Keratinocyte (primary cell): ENCODE measurements around the gene INSRR. TPM values are rescaled to one million over a fixed set of nuclear protein-coding genes. Genes with fewer than 3 reads are reported as not detected.

Experiments
- DNase-seq: peaks from one replicate; pipeline ENCODE4 v3.0.0-alpha.2; 2011; ENCODE audit warnings: low read depth, missing footprints, low spot score
- FAIRE-seq: peaks from 2 replicates; lab custom pipeline; 2011; peaks lifted over from hg19 to GRCh38; lab: Jason Lieb, UNC
- H2AFZ ChIP-seq: 2 replicates; pipeline ENCODE4 v1.6.0; 2012; ENCODE audit warnings: low read length, control low read depth, inconsistent platforms; ENCODE audit not compliant: control insufficient read depth
- H3K27ac ChIP-seq: 2 replicates; pipeline ENCODE4 v1.5.1; 2011; ENCODE audit warnings: low read length; ENCODE audit not compliant: control insufficient read depth, insufficient read depth
- H3K27me3 ChIP-seq: 3 replicates; pipeline ENCODE4 v1.6.0; 2011; ENCODE audit warnings: low read length; ENCODE audit not compliant: control insufficient read depth, insufficient read depth; ENCODE audit errors: extremely low read depth
- H3K36me3 ChIP-seq, 2 experiments: 2 replicates in 1 of 2; 3 replicates in 1 of 2; pipeline ENCODE4 v1.5.1; 2011; ENCODE audit warnings: low read length in 2 of 2, mild to moderate bottlenecking in 1 of 2; ENCODE audit not compliant: control insufficient read depth in 2 of 2, insufficient read depth in 2 of 2; ENCODE audit errors: extremely low read depth in 1 of 2
- H3K4me1 ChIP-seq: 3 replicates; pipeline ENCODE4 v1.5.1; 2011; ENCODE audit warnings: low read length; ENCODE audit not compliant: control insufficient read depth, insufficient read depth; ENCODE audit errors: extremely low read depth
- H3K4me2 ChIP-seq: 3 replicates; pipeline ENCODE4 v1.6.0; 2011; ENCODE audit warnings: low read depth, low read length; ENCODE audit not compliant: control insufficient read depth, insufficient read depth; ENCODE audit errors: extremely low read depth
- H3K4me3 ChIP-seq, 3 experiments: fragments of 200-600 bp in 1 of 3; sonication (generic) in 1 of 3; 2 replicates in 2 of 3; 3 replicates in 1 of 3; pipeline ENCODE4 v1.5.1; 2011 to 2016; ENCODE audit warnings: low read length in 3 of 3, mild to moderate bottlenecking in 3 of 3, control low read depth in 2 of 3, inconsistent platforms in 1 of 3, low read depth in 1 of 3, mixed read lengths in 1 of 3, mixed run types in 1 of 3, moderate library complexity in 1 of 3; ENCODE audit not compliant: control insufficient read depth in 2 of 3, insufficient read depth in 2 of 3; ENCODE audit errors: extremely low read depth in 1 of 3
- H3K79me2 ChIP-seq: 2 replicates; pipeline ENCODE4 v1.6.0; 2012; ENCODE audit warnings: low read length; ENCODE audit not compliant: control insufficient read depth, insufficient read depth
- H3K9ac ChIP-seq: 3 replicates; pipeline ENCODE4 v1.6.0; 2011; ENCODE audit warnings: low read length; ENCODE audit not compliant: control insufficient read depth, insufficient read depth; ENCODE audit errors: extremely low read depth
- H3K9me1 ChIP-seq: 3 replicates; pipeline ENCODE4 v1.6.0; 2011; ENCODE audit warnings: low read length; ENCODE audit not compliant: control insufficient read depth, insufficient read depth; ENCODE audit errors: extremely low read depth
- H3K9me3 ChIP-seq: 2 replicates; pipeline ENCODE4 v1.5.1; 2012; ENCODE audit warnings: low read depth, low read length; ENCODE audit not compliant: control insufficient read depth
- H4K20me1 ChIP-seq: 3 replicates; pipeline ENCODE4 v1.6.0; 2011; ENCODE audit warnings: low read length; ENCODE audit not compliant: control insufficient read depth, insufficient read depth; ENCODE audit errors: extremely low read depth
- EZH2 ChIP-seq: IDR thresholded peaks from one replicate; pipeline ENCODE4 v1.6.1; 2012; ENCODE audit warnings: inconsistent platforms, mild to moderate bottlenecking, low read length, moderate library complexity
- dilution Hi-C: fragments of 300-500 bp; cut with MboI; formaldehyde crosslinking; loops from one replicate; pipeline ENCODE4 v1.7.0; 2020; ENCODE audit warnings: low sequenced_read_pairs; ENCODE audit not compliant: extremely low pct_ligation_motif_present
- polyA plus RNA-seq, 5 experiments: library from polyadenylated mRNA; depleted of rRNA in 3 of 5; stranded (reverse) in 3 of 5; stranded (forward) in 1 of 5; unstranded in 1 of 5; fragments of >200 nt; gene quantifications; 1 replicate in 1 of 5; 2 replicates in 3 of 5; 3 replicates in 1 of 5; pipeline versions ENCODE4 v1.2.1 to v1.2.3, GENCODE V29; 2011 to 2012; ENCODE audit warnings: missing spikeins in 2 of 5, low read depth in 1 of 5, low replicate concordance in 1 of 5
- TF ChIP-seq, protein P1 (sequence below), 3 experiments: IDR thresholded peaks in 1 of 3; conservative IDR thresholded peaks in 1 of 3; optimal IDR thresholded peaks in 1 of 3; 2 replicates in 2 of 3; 3 replicates in 1 of 3; pipeline versions ENCODE3 to v1.5.1; 2011; ENCODE audit warnings: low read length in 3 of 3, mild to moderate bottlenecking in 3 of 3, moderate library complexity in 2 of 3, control low read depth in 1 of 3, inconsistent platforms in 1 of 3; ENCODE audit not compliant: insufficient read depth in 2 of 3; ENCODE audit errors: extremely low read depth in 1 of 3

The INSRR gene
- polyA plus RNA-seq, 1 donor (not counting 4 experiments of a cell fraction or from before 2014, with no cell fraction given), result not detected

DNA sequence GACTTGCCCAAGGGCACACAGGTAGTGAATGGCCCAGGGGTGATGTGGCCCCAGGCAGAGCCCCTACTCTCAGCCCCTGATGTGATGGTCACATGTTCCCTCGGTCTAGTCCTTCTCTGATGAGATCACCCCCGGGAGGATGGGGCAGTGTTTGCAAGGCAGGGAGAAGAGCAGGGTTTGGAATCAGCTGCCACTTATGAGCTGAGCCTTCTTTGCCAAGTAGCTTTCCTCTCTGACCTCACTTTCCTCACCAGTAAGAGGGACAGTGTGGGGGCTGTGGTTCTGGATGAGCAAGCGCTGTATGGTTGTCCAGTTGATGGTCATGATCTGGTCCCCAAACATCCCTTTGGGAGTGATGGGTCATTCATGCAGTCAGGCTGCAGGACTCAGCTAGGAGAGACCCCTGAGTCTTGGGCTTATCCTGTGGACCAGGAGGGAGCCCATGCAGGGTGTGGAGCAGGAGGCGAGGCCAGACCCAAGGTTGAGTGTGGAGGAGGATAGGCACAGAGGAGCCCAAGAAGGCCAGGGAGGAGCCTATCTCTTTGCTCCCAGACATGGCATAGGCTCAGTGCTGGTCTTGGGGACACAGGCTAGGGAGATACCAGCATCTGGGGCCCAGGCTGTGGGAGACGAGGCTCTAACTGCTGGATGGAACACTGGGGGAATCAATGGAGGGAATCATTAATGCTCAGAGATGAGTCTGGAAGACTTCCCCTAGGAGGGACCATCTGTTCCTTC lies 18.7 kb upstream of the INSRR start:
- Histone ChIP-seq H3K9me3 (no peaks in the 10 kb centered on the region), H3K79me2 (no peaks in the 10 kb centered on the region), H3K4me3 (no peak overlapping the region), H2AFZ (no peak overlapping the region), H4K20me1 (no peaks in the 10 kb centered on the region), H3K4me1 (no peaks in the 10 kb centered on the region), H3K4me2 (no peak overlapping the region), H3K27ac (no peak overlapping the region), H3K36me3 (no peaks in the 10 kb centered on the region), H3K9ac (no peak overlapping the region), H3K27me3 (peaks cover 62% of the 10 kb centered on the region), H3K9me1 (no peaks in the 10 kb centered on the region)
- dilution Hi-C loops, result no loop called here
- TF ChIP-seq, protein P1, sequence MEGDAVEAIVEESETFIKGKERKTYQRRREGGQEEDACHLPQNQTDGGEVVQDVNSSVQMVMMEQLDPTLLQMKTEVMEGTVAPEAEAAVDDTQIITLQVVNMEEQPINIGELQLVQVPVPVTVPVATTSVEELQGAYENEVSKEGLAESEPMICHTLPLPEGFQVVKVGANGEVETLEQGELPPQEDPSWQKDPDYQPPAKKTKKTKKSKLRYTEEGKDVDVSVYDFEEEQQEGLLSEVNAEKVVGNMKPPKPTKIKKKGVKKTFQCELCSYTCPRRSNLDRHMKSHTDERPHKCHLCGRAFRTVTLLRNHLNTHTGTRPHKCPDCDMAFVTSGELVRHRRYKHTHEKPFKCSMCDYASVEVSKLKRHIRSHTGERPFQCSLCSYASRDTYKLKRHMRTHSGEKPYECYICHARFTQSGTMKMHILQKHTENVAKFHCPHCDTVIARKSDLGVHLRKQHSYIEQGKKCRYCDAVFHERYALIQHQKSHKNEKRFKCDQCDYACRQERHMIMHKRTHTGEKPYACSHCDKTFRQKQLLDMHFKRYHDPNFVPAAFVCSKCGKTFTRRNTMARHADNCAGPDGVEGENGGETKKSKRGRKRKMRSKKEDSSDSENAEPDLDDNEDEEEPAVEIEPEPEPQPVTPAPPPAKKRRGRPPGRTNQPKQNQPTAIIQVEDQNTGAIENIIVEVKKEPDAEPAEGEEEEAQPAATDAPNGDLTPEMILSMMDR (optimal IDR thresholded peaks at IDR 0.05 in 1 of 3, IDR thresholded peaks at IDR 0.05 in 1 of 3, conservative IDR thresholded peaks at IDR 0.05 in 1 of 3; ENCODE audit: extremely low read depth in 1 of 3, insufficient read depth in 2 of 3, low read length in 3 of 3), result no peak
- TF ChIP-seq EZH2, result no peak
- DNase-seq (no peak), FAIRE-seq (no peak)

DNA sequence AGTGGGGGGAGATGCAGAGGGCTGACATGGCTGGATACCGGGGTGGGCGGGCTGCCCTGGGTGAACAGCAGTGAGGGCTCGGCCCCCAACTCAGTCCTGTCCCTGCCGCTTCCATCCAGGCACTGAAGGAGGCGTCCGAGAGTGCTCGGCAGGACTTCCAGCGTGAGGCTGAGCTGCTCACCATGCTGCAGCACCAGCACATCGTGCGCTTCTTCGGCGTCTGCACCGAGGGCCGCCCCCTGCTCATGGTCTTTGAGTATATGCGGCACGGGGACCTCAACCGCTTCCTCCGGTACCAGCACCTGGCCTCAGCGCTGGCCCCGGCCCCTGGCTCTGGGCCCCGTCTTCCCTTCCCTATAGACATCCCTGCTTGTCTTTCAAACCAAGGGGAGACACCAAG lies 17.4 kb upstream of the INSRR start:
- H3K4me2 ChIP-seq, result no peak overlapping the region
- H3K36me3 ChIP-seq, result no peaks in the 10 kb centered on the region
- H3K9ac ChIP-seq, result no peak overlapping the region
- H4K20me1 ChIP-seq, result no peaks in the 10 kb centered on the region
- no peaks in the 10 kb centered on the region for H3K79me2 ChIP-seq
- H3K9me3 ChIP-seq, result no peaks in the 10 kb centered on the region
- DNase-seq, result no peak
- H3K27me3 ChIP-seq, result peaks cover 50% of the 10 kb centered on the region
- H3K4me1 ChIP-seq, result peaks cover 2% of the 10 kb centered on the region
- no peak overlapping the region for H2AFZ ChIP-seq
- H3K9me1 ChIP-seq, result no peaks in the 10 kb centered on the region
- no peak overlapping the region for H3K27ac ChIP-seq
- dilution Hi-C loops, result no loop called here
- no peak for FAIRE-seq
- TF ChIP-seq EZH2, result no peak
- TF ChIP-seq, protein P1 (optimal IDR thresholded peaks at IDR 0.05 in 1 of 3, IDR thresholded peaks at IDR 0.05 in 1 of 3, conservative IDR thresholded peaks at IDR 0.05 in 1 of 3; ENCODE audit: extremely low read depth in 1 of 3, insufficient read depth in 2 of 3, low read length in 3 of 3), result peak in 1 of 3 experiments; percentile 22
- no peak overlapping the region for H3K4me3 ChIP-seq
